HG02852 (cell line): ENCODE measurements around the gene METTL21C.

Experiments
- ATAC-seq: cut with Tn5 transposase; IDR thresholded peaks from one replicate; pipeline ENCODE4 v1.9.1; 2021; ENCODE audit warnings: mild to moderate bottlenecking, moderate library complexity; ENCODE audit not compliant: unreplicated experiment

Gene METTL21C

GRCh38 chr13:102697929-102698648 is 3.2 kb upstream of the METTL21C start:
- no peak for ATAC-seq

- no peak for ATAC-seq
Observed at GRCh38 chr13:102697264-102697663, 2.4 kb upstream of the METTL21C start.

DNA sequence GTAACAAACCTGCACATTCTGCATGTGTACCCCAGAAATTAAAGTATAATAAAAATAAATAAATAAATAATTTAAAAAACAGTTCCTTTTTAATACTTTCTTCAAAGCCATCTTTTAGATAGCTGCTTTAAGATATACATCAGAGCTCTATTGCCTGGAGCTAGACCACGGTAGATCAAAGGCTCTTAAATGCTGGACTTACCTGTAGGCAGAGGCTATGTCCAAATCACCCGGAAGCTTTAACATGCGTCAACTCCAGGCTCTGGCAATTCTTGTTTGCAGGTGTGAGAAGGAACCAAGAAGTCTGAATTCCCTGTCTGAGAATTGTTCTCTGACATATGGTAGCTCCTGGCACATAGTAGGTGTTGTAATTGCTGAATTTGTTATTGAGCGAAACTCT is 1.6 kb upstream of the METTL21C start:
- ATAC-seq = no peak

DNA sequence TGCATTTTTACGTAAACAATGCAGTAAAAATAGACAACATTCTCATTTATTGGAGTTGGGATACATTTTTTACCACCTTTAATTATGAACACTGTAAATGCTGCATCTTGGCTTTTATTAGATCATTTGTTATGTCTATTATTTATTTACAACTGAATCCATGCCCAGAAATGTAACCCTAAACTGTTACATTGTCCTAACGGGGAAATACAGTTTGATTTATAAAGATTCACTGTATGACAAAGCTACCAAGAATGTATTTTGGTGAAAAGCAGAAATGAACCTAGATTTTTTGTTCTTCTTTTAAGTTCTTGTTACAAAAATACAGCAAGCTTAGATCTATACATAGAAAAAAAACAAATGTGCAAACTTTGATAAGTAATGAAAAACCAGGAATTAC is 1.1 kb downstream of the METTL21C start:
- ATAC-seq = no peak

- ATAC-seq = no peak
Observed at GRCh38 chr13:102693250-102693649, 1.6 kb downstream of the METTL21C start.

- ATAC-seq = no peak
Observed at GRCh38 chr13:102692491-102692826, 2.4 kb downstream of the METTL21C start.

- no peak for ATAC-seq
Observed at GRCh38 chr13:102690883-102691282, 4.0 kb downstream of the METTL21C start.

DNA sequence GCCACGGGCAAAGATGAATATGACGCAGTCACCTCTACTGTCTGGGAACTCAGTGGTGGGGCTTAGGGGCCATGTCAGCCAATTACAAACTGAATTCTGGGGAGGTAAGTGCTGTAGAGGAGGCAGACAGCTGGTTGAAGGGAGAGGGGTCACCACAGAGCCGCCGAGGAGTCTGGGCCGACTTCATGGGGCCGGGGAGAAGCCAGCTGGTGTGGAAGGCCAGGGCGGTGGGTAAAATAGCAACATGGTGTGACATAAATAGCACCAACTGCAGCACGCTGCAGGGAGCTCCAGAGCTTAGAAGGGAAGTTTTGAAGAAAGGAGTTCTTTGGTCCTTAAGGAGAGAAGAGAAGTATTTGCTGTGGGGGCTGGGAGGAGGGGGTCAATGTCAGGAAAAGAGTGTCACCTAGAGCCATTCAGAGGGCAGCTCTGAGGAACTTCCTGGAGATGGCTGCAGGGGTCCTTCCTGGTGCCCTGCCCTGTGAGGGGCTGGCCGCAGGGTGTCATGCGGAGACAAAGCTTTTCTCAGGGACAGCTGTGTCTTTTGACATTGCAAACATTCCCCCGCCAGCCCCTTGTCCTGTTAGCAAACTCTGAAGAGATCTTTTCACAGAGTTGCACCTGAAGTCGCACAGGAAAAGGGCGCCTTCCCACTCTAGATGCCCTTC is 6.4 kb downstream of the METTL21C start:
- ATAC-seq = no peak

DNA sequence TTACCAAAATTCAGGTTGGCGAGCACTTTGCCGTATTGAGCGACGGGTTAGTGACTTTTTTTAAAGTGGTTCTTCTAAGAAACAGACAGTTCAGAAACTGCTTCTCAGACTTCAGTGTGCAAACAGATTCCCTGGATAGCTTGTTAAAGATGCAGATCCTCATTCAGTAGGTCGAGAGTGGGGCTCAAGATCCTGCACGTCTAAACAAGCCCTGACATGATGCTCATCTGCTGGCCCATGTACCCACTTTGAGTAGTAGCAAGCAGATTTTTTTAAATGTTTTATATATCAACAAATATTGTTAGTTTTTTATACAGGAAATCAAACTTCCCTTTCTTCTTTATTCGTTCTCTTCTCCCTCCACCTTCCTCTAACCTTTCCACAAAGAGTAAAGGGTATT is 7.3 kb downstream of the METTL21C start:
- ATAC-seq = no peak

GRCh38 chr13:102686024-102686423 is 8.8 kb downstream of the METTL21C start:
- no peak for ATAC-seq

DNA sequence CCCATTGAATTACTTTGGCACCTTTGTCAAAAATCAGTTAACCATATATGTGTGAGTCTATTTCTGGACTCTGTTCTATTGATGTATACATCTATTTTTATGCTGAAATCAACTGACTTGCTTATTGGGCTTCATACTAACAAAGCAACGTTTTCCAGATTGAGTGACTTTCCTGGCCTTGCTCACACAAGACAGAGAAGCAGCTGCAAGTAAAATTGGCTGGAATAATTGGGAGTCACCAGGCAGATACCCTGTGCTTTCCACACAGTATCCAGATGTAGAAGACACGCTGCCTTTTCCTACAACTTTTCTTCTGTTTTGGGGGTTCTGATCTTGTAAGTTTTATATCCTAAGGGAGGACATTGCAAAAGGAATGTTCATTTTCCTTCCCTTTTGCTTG is 11.2 kb downstream of the METTL21C start:
- ATAC-seq = no peak

DNA sequence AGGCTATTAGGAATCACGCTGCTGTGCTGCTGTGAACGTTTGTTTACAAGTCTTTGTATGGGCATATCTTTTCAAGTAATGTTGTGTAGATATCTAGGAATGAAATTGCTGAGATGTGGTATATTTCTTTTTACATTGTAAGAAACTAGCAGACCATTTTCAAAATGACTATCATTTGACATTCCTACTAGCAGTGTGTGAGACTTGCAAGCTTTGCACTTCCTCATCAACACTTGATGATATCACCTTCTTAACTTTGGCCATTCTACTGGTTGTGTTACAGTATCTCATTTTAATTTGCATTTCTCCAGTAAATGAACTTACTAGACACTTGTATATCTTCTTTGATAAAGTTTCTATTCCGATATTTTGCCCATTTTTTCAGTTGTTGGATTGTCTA is 12.1 kb downstream of the METTL21C start:
- no peak for ATAC-seq

DNA sequence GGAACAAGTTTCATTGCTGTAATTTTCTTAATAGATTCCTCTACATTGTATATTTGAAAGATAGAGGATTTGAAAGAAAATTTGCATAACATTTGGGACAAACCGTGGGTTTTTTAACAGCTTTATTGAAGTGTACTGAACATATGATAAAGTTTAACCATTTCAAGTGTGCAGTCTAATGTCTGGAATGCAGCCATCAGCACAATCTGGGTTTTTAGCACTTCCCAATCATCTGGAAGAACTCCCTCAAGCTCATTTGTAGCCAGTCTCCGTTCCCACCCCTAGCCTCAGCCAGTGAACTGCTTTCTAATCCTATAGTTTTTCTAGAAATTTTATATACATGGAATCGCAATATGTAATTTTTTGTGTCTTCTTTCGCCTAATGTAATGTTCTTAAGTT is 12.6 kb downstream of the METTL21C start:
- ATAC-seq = no peak

DNA sequence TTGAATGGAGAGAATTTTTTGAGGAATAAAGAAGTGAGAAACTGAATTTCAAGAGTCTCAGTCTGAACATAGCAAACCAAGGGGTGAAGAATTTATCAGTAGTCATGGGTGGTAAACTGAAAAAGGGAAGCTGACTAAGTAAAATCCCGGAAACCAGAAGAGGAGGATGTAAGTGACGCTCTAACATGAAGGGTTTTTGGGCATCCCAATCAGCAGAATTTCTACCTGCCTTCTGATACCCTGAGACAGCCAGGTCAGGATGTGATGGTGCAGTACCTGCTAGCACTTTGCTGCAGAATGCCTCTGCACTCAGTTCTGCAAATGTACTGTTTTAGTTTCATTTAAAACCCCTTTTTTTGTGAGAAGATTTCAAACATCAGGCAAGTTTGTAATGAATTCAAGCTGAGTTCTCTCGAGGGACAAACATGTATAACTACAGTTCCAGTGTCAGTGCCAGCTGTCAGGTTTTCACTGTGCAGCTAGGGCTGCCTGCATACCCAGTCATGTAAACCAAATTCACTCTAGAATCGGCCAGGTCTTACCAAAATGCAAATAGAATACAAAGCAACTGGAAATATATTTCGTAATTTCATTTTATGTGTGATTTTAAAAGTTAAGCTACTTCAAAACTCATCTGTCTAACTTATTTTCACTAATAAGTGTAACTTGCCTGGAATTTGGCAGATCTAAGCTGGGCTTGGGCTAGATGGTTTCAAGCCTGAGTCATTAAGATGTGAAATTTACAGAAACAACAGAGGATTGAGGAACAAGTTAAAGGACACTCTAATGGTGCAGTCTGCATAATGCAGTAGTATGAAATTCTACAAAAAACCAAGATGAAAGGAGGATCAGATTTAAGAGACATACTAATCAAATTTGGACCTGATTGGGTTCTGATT is 13.8 kb downstream of the METTL21C start:
- ATAC-seq = no peak

GRCh38 chr13:102680133-102680717 is 14.6 kb downstream of the METTL21C start:
- ATAC-seq = no peak

GRCh38 chr13:102679449-102680132 is 15.3 kb downstream of the METTL21C start:
- no peak for ATAC-seq

GRCh38 chr13:102678339-102679107 is 16.3 kb downstream of the METTL21C start:
- ATAC-seq = no peak

DNA sequence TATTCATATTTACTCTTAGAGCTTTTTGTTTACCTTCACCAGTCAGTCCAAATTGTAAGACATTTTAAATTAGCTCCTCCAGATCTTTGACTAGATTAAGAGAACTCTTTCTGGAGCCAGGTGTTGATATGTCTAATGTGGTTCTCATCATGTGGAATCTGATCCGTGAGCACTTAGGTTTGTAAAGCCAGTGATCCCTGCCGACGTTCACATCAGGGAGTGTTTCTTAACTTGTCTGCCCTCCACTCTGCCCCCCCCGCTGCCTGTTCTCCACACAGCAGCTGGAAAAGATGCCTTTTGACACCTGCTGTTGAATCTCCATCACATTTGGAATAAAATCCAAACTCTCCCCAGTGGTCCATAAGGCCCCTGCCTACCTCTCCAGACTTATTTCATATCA is 17.7 kb downstream of the METTL21C start:
- ATAC-seq = no peak

GRCh38 chr13:102675115-102675514 is 19.7 kb downstream of the METTL21C start:
- no peak for ATAC-seq

DNA sequence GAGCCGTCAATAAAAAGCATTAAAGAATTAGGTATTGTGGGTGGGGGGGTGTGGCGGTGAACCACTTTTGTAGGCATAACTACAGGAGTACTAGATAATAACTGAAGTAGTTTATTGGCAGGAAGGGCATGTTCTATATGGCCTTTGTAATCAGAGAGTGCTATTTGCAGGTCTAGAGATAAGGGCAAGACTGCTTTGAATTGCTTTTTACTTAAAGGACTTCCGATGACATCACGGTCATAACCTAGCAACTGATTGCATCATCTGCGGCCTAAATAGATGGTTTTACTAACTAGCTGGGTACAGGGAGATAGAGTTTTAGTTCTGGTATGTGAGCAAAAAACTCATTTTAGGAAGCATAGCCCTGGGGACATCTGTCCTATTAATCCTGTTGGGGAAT is 24.7 kb downstream of the METTL21C start:
- ATAC-seq = no peak
